GM19467 (cell line): Measurements from ENCODE around the gene UBXN7.
"Not testable (repeated sequence)": the region's sequence is repeated elsewhere in the genome, so short reads cannot be mapped to it uniquely, and the experiment has no call there.

ENCODE experiments used
- ATAC-seq: cut with Tn5 transposase; IDR thresholded peaks from one replicate; pipeline ENCODE4 v1.9.1; 2021; ENCODE audit warnings: mild to moderate bottlenecking, moderate library complexity; ENCODE audit not compliant: unreplicated experiment

UBXN7 gene, protein sequence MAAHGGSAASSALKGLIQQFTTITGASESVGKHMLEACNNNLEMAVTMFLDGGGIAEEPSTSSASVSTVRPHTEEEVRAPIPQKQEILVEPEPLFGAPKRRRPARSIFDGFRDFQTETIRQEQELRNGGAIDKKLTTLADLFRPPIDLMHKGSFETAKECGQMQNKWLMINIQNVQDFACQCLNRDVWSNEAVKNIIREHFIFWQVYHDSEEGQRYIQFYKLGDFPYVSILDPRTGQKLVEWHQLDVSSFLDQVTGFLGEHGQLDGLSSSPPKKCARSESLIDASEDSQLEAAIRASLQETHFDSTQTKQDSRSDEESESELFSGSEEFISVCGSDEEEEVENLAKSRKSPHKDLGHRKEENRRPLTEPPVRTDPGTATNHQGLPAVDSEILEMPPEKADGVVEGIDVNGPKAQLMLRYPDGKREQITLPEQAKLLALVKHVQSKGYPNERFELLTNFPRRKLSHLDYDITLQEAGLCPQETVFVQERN

DNA sequence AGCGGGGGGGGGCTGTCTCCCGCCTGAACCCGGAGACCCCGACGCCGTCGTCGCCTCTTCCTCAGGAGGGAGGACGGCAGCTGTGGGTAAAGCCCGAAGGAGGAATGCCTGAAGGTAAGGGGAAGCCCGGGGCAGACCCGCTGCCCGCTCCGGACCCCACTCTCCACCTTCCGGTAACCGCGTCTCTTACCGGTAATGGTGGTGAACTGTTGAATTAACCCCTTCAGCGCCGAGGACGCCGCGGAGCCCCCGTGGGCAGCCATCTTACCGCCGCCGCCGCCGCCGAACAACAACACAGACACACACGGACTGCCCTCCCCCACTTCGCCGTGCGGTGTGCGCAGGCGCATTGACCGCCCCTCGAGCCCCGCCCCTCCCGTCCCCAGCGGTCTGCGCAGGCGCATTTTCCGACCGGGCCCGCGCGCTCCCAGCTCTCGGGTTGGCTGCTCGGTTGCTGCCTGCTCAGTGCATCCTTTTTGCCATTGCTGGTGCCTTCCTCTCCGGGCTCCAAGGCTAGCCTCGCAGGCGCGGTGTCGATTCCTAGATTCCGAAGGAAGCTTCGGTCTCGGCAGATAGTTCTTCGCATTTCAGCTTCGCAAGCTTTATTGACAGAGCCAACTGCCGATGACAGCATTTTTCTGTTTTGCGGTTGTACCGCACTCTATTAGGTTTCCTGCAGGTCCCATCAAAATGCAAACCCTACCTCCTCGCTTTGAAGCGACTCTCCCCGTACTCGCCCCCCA is at the start of gene UBXN7:
Gene UBXN7 (minus strand): TSS at position 291 of the 743 bp plus-strand sequence. CDS start 28 bp downstream, at position 263.
- peak; percentile 79 for ATAC-seq

DNA sequence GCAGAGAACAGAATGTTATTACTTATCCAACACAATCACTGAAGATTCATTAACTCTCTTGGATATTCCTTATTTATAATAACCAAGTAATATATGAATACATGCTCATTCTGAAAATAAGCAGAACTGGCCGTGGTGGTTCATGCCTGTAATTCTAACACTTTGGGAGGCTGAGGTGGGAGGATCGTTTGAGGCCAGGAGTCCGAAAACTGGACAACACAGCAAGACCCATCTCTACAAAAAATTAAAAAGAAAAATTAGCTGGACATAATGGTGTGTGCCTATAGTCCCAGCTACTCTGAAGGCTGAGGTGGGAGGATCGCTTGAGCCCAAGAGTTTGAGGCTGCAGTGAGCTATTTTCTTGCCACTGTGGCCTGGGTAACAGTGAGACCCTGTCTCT is 45.5 kb upstream of the UBXN7 start:
- no peak for ATAC-seq

DNA sequence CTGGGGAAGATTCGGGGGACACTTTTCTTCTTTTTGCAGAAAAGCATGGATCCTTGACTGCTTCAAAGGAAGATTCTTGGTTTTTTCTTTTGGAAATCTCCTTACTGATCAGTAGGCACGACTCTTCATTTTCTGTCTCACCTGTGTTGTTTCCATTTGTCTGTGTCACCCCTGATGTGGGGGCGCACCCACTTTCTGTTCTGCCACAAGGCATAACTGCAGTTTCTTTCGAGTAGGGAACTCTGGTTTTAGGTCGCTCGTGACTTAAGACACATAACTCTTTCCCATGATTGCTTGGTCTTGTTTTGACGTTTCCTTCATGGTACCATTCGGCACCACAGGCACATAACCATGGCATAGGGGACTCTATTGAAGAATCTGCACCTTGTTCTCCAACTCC is 40.1 kb upstream of the UBXN7 start:
- ATAC-seq, result no peak

DNA sequence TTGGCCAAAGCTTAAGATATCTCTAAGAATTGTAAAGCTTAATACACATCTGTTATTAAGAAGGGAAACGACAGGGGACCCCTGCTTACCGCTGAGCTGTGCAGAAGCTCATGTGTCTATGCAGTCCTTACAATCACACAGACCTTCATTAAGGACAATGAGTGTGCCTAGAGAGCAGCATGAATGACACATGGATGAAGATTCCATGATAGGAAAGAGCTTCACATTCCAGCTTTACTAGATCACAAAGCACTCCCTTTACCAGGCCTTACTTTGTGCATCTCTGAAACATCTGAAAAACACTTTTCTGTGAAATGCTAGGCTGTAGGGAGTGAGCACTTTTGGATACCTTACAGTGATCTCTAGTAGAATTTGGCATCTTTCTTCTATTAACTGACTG is 39.3 kb upstream of the UBXN7 start:
- no peak for ATAC-seq

DNA sequence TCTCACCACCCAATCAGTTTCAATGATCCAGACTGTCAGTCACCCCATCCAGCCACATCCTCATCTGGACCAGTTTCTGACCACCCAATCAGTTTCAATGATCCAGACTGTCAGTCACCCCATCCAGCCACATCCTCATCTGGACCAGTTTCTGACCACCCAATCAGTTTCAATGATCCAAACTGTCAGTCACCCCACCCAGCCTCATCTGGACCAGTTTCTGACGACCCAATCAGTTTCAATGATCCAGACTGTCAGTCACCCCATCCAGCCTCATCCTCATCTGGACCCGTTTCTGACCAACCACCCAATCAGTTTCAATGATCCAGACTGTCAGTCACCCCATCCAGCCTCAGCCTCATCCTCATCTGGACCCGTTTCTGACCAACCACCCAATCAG is 38.0 kb upstream of the UBXN7 start:
- not testable (repeated sequence) for ATAC-seq

DNA sequence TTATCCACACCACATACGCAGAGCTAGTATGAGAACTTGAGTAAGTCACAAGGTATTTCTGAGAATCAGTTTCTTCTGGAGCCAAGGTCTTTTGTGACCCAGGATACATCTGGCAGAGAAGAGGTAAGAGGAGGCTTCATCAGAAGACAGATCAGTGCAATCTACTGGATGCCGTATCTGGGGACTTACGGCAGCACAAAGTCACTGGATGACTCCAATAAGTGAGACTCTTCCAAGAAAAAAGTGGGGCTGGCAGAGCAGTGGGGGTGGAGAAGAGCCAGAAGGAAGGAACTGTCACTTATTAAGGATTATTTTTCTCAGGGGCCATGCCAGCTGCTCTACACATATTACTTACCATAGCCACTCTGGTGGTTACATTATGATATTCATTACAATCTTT is 31.6 kb upstream of the UBXN7 start:
- no peak for ATAC-seq

DNA sequence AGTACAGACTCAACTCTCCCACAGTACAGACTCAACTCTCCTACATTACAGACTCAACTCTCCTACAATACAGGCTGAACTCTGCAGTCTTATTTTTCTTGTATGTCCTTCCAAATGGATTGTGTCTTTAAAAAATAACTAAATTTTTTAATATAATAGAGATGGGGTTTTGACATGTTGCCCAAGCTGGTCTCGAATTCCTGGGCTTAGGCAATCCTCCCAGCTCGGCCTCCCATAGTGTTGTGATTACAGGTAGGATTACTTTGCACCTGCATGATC is 31.2 kb upstream of the UBXN7 start:
- ATAC-seq, result no peak

DNA sequence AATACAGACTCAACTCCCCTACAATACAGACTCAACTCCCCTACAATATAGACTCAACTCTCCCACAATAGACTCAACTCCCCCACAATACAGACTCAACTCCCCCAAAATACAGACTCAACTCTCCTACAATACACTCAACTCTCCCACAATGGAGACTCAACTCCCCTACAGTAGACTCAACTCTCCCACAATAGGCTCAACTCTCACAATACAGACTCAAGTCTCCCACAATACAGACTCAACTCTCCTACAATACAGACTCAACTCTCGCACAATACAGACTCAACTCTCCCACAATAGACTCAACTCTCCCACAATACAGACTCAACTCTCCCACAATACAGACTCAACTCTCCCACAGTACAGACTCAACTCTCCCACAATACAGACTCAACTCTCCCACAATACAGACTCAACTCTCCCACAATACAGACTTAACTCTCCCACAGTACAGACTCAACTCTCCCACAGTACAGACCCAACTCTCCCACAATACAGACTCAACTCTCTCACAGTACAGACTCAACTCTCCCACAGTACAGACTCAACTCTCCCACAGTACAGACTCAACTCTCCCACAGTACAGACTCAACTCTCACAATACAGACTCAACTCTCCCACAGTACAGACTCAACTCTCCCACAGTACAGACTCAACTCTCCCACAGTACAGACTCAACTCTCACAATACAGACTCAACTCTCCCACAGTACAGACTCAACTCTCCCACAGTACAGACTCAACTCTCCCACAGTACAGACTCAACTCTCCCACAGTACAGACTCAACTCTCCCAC is 30.7 kb upstream of the UBXN7 start:
- not testable (repeated sequence) for ATAC-seq

DNA sequence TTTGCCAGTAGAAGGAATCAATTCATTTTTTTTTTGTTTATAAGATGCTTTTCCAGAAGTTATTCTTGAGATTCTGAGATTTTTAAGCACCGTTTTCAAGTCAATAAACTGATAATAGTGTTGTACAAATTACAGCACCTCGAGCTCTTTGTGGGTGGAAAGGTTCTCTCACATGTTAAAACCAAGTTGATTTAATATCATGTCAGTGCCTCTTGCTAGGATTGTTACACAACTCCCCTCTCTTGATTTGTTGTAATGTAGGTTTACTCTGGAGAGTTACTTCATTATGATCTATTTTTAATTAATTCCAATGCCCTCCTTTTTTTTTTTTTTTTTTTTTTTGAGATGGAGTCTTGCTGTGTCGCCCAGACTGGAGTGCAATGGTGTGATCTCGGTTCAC is 25.8 kb upstream of the UBXN7 start:
- ATAC-seq, result no peak

DNA sequence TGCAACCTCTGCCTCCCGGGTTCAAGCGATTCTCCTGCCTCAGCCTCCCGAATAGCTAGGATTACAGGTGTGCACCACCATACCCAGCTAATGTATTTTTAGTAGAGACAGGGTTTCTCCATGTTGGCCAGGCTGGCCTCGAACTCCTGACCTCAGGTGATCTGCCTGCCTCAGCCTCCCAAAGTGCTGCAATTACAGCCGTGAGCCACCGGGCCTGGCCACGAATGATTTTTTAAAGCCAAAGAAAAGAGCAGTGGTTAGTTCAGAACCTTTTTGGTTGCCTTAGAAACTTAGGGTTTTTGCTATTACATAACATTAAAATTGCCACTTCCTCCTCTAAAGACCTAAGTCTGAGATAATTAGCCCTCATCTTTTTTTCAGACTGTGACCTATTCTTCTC is 25.2 kb upstream of the UBXN7 start:
- ATAC-seq, result not testable (repeated sequence)

DNA sequence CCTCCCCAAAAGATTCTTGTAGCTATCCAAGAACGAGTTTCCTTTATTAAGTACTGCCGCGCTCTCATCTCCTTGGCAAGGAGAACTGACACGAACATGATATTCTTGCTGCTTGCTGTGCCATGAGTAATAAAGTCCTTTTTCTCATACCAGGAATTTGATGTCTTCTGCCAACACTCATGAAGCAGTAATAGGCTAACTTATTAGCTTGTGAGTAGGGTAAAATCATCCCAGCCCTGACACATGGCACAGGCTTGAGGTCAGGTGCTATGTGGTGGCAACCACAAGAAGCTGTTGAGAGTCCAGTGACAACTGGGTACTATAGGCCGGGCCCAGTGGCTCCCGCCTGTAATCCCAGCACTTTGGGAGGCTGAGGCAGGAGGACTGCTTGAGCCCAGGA is 22.7 kb upstream of the UBXN7 start:
- no peak for ATAC-seq

DNA sequence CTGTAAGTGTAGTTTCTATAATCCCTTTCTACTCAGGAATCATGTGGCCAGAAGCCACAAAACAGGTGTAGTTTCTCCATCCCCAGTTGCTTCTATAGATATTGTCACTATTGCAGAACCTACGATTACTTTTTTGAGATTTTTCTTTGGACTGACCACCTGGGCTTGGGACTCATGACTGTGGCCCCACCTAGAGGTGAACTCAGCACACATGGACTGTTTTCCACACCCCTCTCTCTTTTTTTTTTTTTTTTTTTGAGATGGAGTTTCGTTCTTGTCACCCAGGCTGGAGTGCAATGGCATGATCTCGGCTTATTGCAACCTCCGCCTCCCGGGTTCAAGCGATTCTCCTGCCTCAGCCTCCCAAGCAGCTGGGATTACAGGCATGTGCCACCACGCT is 13.2 kb upstream of the UBXN7 start:
- ATAC-seq, result not testable (repeated sequence)

DNA sequence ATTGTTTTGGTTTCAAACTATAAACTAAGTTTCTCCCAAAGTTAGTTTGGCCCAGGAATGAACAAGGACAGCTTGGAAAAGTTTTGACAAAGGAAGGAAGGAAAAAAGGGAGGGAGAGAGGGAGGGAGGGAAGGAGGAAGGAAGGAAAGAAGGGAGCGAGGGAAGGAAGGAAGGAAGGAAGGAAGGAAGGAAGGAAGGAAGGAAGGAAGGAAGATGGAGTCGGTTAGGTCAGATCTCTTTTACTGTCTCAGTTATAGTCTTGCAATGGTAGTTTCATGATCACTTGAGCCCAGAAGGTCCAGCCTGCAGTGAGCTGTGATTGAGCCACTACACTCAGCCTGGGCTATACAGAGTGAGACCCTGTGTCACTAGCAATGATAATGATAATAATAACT is 12.3 kb upstream of the UBXN7 start:
- ATAC-seq, result no peak

DNA sequence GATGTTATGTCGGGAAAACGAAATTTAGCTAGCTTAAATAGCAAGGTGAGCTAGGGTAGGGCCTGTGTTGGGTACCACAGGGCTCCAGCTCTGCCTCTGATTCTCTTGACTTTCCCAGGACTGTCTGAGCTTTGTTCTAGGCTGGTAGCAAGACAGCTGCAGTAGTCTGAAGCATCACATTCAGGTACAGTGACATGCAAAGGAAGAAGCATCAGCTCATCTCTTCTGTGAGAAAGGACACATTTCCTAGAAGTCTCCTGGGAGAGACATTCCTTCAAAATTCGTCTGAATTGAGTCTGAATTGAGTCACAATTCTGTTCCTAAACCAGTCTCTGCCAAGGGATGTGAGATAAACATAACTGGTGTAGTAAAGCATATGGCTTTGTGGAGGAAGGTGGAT is 8.5 kb upstream of the UBXN7 start:
- ATAC-seq, result no peak

DNA sequence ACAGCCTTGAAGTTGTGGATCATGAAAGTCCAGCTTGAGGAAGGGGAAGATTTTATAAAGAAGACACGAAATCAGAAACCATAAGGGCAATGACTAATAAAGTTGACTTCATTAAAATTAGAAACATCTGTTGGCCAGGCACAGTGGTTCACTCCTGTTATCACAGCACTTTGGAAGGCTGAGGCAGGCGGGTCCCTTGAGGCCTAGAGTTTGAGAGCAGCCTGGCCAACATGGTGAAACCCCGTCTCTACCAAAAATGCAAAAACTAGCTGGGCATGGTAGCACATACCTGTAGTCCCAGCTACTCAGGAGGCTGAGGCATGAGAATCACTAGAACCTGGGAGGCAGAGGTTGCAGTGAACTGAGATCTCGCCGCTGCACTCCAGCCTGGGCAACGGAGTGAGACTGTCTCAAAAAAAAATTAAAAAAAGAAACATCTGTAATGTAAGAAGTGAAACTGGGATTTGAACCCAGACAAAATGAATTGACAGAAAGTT is 7.9 kb upstream of the UBXN7 start:
- ATAC-seq, result no peak

DNA sequence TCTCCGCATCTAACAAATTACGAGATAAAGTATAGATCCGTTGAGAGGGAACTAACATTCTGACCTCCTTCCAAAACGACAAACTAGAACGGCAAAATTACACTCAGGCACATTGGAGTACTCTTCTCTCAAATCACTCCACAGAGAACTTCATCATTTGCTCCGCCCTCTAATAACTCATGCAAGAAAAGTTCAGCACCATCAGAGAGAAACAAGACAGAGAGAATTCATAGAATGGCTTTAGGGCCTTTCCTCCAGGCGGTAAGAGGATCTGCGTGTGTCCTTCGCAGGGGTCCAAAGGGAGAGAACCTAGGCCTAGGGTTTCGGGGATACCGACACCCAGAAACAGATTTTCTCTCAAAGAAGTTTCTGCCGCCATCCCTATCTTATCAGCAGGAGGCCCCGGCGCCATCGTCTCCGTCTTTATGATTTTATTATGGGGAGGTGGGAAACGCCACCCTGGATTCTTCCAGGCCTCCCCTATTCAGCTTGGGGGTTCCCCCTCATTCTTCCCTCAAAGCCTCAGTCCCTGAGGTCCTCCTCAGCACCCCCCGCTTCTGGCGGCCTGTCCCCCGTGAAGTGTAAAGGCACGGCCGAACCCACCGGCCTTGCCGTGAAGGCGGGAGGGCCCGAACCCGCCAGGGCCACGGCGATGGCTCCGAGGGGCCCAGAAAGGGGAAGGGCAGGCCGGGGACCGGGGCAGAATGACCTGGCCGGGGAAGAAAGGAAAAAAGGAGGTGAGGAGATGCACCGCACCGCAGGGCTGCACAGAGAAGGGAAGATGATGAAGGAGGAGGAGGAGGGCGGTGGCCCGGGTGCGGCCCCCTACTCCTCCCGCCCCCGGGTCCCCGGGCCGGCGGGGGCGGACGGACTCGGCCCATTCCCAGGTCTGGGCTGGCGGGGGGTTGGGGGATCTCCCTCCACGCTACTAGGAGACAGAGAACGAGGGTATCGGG is 768 bp downstream of the UBXN7 start:
- peak; percentile 22 for ATAC-seq

DNA sequence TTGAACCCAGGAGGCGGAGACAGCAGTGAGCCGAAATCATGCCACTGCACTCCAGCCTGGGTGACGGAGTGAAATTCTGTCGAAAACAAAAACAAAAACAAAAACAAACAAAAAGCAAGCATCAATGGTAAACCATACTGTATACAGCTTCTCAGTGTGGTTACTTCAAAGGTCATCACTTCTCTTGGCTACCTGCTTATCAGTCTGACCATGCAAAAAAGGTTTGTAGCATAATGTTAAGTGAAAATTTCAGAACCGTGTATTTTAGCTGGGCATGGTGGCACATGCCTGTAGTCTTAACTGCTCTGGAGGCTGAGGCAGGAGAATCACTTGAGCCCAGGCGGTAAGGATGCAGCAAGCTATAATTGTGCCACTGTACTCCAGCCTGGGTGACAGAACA is 4.2 kb downstream of the UBXN7 start:
- ATAC-seq, result no peak

DNA sequence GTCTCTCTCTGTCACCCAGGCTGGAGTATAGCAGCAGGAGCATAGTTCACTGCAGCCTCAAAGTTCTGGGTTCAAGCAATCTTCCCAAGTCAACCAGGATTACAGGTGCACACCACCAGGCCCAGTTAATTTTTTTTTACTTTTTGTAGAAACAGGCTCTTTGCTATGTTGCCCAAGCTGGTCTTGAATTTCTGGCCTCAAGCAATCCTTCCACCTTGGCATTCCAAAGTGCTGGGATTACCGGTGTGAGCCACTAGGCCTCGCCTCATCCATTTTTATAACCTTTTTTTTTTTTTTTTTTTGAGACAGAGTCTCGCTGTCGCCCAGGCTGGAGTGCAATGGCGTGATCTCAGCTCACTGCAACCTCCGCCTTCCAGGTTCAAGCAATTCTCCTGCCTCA is 7.8 kb downstream of the UBXN7 start:
- ATAC-seq, result not testable (repeated sequence)

DNA sequence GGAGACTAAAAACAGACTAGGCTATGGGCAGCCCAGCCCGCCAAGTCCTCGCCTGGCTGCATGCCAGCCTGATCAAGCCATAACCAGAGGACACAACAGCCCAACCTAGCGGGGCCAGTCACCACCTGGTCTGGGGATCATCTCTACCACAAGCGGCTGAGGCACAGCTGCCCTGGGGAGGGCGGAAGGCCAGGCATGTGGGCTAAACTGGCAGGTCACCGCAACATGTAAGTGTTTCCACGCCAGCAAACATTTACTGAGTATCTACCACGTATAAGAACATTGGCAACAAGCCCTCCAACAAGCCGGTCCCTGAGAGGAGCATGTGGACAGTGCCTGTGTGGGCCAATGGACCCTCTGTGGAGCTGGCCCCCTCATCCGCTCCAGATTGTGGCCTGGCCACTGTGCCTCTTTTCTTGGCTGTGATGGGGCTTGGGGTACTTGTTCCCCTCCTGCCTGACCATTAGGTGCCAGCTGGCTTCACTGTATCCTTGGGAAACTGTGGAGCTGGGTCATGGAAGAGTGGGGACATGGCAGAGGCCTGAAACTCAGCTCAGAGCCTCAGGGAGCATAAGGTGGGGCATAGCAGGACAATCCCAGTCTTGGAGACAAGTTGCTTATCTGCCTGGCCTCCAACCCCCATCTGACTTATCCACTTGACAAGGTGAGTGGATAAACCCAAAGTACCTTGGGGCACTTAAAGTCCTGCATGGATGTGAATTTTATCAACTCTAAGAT is 9.0 kb downstream of the UBXN7 start:
- ATAC-seq, result no peak

DNA sequence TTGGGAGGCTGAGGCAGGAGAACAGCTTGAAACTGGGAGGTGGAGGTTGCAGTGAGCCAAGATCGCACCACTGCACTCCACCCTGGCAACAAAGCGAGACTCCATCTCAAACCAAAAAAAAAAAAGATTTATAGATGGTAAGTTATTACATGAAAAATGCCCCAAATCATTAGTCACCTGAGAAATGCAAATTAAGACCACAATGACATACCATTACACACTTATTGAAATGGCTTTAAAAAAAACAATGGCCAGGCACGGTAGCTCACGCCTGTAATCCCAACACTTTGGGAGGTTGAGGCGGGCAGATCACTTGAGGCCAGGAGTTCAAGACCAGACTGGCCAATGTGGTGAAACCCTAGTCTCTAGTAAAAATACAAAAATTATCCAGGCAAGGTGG is 10.6 kb downstream of the UBXN7 start:
- ATAC-seq, result not testable (repeated sequence)
